Measurements from ENCODE around the gene CPB1. TPM values are rescaled to one million over a fixed set of nuclear protein-coding genes. Genes with fewer than 3 reads are reported as not detected.
"Not testable (repeated sequence)": the region's sequence is repeated elsewhere in the genome, so short reads cannot be mapped to it uniquely, and the experiment has no call there.

Gene CPB1
- total RNA-seq: 5.6 TPM
- long read RNA-seq, partial matches to known transcripts: 0 of 2 reads
- long read RNA-seq, other reads (novel, unspliced or antisense): 0 of 2 reads

GRCh38 chr3:148827585-148827984 is at the start of gene CPB1:
Gene CPB1 (plus strand): TSS chr3:148827811. CDS start chr3:148827824, 13 bp downstream.
- no peak for DNase-seq (ENCODE audit: low spot score)

- DNase-seq (ENCODE audit: low spot score): no peak
Observed at GRCh38 chr3:148778926-148779325, 48.7 kb upstream of the CPB1 start.

GRCh38 chr3:148785026-148785425 is 42.6 kb upstream of the CPB1 start:
- not testable (repeated sequence) for DNase-seq (ENCODE audit: low spot score)

GRCh38 chr3:148786159-148786558 is 41.5 kb upstream of the CPB1 start:
- not testable (repeated sequence) for DNase-seq (ENCODE audit: low spot score)

- DNase-seq (ENCODE audit: low spot score): no peak
Observed at GRCh38 chr3:148789146-148789545, 38.5 kb upstream of the CPB1 start.

GRCh38 chr3:148789906-148790305 is 37.7 kb upstream of the CPB1 start:
- no peak for DNase-seq (ENCODE audit: low spot score)

GRCh38 chr3:148790370-148790769 is 37.2 kb upstream of the CPB1 start:
- no peak for DNase-seq (ENCODE audit: low spot score)

- no peak for DNase-seq (ENCODE audit: low spot score)
Observed at GRCh38 chr3:148790851-148791735, 36.5 kb upstream of the CPB1 start.

GRCh38 chr3:148791920-148792319 is 35.7 kb upstream of the CPB1 start:
- no peak for DNase-seq (ENCODE audit: low spot score)

- no peak for DNase-seq (ENCODE audit: low spot score)
Observed at GRCh38 chr3:148792516-148792915, 35.1 kb upstream of the CPB1 start.

GRCh38 chr3:148796799-148797198 is 30.8 kb upstream of the CPB1 start:
- DNase-seq (ENCODE audit: low spot score): no peak

GRCh38 chr3:148797795-148798194 is 29.8 kb upstream of the CPB1 start:
- no peak for DNase-seq (ENCODE audit: low spot score)

- DNase-seq (ENCODE audit: low spot score): no peak
Observed at GRCh38 chr3:148800414-148800813, 27.2 kb upstream of the CPB1 start.

- DNase-seq (ENCODE audit: low spot score): no peak
Observed at GRCh38 chr3:148809835-148810234, 17.8 kb upstream of the CPB1 start.

- no peak for DNase-seq (ENCODE audit: low spot score)
Observed at GRCh38 chr3:148815316-148816110, 12.1 kb upstream of the CPB1 start.

GRCh38 chr3:148816427-148816826 is 11.2 kb upstream of the CPB1 start:
- no peak for DNase-seq (ENCODE audit: low spot score)

- DNase-seq (ENCODE audit: low spot score): no peak
Observed at GRCh38 chr3:148816981-148817525, 10.6 kb upstream of the CPB1 start.

- no peak for DNase-seq (ENCODE audit: low spot score)
Observed at GRCh38 chr3:148820361-148821245, 7.0 kb upstream of the CPB1 start.

GRCh38 chr3:148823026-148823425 is 4.6 kb upstream of the CPB1 start:
- DNase-seq (ENCODE audit: low spot score): no peak

GRCh38 chr3:148825476-148825875 is 2.1 kb upstream of the CPB1 start:
- DNase-seq (ENCODE audit: low spot score): no peak

Measured in mesenteric fat pad (tissue), 1 donor.